ENCODE data around the gene VPS39. TPM values are rescaled to one million over a fixed set of nuclear protein-coding genes. Genes with fewer than 3 reads are reported as not detected.

Gene VPS39
- total RNA-seq, 1 experiment from 2014 or later = 46.9 TPM

DNA sequence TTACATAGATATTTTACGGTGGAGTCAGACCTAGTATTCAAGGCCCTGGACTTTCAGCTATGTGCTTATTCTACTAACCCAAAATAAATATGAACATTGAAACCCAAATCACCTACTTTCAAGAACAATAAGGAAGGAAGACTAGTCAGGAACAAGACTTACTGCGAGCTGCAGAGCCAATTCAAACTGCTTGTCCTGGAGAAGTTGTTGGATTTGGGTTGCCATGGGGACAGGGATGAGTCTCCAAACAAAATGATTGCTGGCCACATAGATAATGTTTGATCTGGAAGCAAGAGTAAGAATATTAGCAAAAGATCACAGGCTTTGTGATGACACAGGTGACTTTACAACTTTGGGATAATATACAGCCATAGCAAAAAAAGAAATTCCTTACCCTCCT is 30.0 kb downstream of the VPS39 start:
- TF ChIP-seq EZH2 (IDR thresholded peaks at IDR 0.05; ENCODE audit: borderline replicate concordance, low read depth, low read length, poor library complexity, severe bottlenecking) = no peak
- TF ChIP-seq, protein P1, sequence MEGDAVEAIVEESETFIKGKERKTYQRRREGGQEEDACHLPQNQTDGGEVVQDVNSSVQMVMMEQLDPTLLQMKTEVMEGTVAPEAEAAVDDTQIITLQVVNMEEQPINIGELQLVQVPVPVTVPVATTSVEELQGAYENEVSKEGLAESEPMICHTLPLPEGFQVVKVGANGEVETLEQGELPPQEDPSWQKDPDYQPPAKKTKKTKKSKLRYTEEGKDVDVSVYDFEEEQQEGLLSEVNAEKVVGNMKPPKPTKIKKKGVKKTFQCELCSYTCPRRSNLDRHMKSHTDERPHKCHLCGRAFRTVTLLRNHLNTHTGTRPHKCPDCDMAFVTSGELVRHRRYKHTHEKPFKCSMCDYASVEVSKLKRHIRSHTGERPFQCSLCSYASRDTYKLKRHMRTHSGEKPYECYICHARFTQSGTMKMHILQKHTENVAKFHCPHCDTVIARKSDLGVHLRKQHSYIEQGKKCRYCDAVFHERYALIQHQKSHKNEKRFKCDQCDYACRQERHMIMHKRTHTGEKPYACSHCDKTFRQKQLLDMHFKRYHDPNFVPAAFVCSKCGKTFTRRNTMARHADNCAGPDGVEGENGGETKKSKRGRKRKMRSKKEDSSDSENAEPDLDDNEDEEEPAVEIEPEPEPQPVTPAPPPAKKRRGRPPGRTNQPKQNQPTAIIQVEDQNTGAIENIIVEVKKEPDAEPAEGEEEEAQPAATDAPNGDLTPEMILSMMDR (conservative IDR thresholded peaks at IDR 0.05; ENCODE audit: low read depth, low read length) = no peak
- Histone ChIP-seq H3K27me3 (replicated peaks; ENCODE audit: insufficient read depth, low read depth, low read length, poor library complexity) (no peaks in the 10 kb centered on the region), H3K36me3 (ENCODE audit: insufficient read depth, low read length, poor library complexity, severe bottlenecking) (peaks cover 30% of the 10 kb centered on the region), H3K4me3 (ENCODE audit: low read depth, low read length, poor library complexity, severe bottlenecking) (no peak overlapping the region), H3K9me3 (ENCODE audit: low read depth, low read length, poor library complexity, severe bottlenecking) (no peaks in the 10 kb centered on the region), H3K27ac (ENCODE audit: low read depth, low read length, poor library complexity, severe bottlenecking) (no peak overlapping the region), H3K4me1 (ENCODE audit: insufficient read depth, low read length, poor library complexity, severe bottlenecking) (no peaks in the 10 kb centered on the region)
- CTCF ChIA-PET = no interaction called here
- no peak for DNase-seq (ENCODE audit: low spot score)
- BruUV-seq (replicated peaks) = no TSS peak
- intact Hi-C loops (cut with micrococcal nuclease; ENCODE audit: unreplicated experiment) = no loop called here
- POLR2A ChIA-PET (ENCODE audit: low non-redundant PET) = no interaction called here

GRCh38 chr15:42175671-42176070 is 32.4 kb downstream of the VPS39 start:
- no peak for TF ChIP-seq EZH2 (IDR thresholded peaks at IDR 0.05; ENCODE audit: borderline replicate concordance, low read depth, low read length, poor library complexity, severe bottlenecking)
- TF ChIP-seq, protein P1 (conservative IDR thresholded peaks at IDR 0.05; ENCODE audit: low read depth, low read length) = no peak
- Histone ChIP-seq H3K36me3 (ENCODE audit: insufficient read depth, low read length, poor library complexity, severe bottlenecking) (peaks cover 27% of the 10 kb centered on the region), H3K27ac (ENCODE audit: low read depth, low read length, poor library complexity, severe bottlenecking) (no peak overlapping the region), H3K27me3 (replicated peaks; ENCODE audit: insufficient read depth, low read depth, low read length, poor library complexity) (no peaks in the 10 kb centered on the region), H3K9me3 (ENCODE audit: low read depth, low read length, poor library complexity, severe bottlenecking) (no peaks in the 10 kb centered on the region), H3K4me3 (ENCODE audit: low read depth, low read length, poor library complexity, severe bottlenecking) (no peak overlapping the region), H3K4me1 (ENCODE audit: insufficient read depth, low read length, poor library complexity, severe bottlenecking) (no peaks in the 10 kb centered on the region)
- POLR2A ChIA-PET (ENCODE audit: low non-redundant PET) = no interaction called here
- DNase-seq (ENCODE audit: low spot score) = no peak
- BruUV-seq (replicated peaks) = no TSS peak
- intact Hi-C loops (cut with micrococcal nuclease; ENCODE audit: unreplicated experiment) = no loop called here
- CTCF ChIA-PET = interaction anchor here (0.7 kb wide), 1 partner anchor 312 kb away, joined by 3 read pairs; no protein-coding TSS in a partner anchor

- intact Hi-C loops (cut with micrococcal nuclease; ENCODE audit: unreplicated experiment) = no loop called here
- no peak for DNase-seq (ENCODE audit: low spot score)
- H3K9me3 ChIP-seq (ENCODE audit: low read depth, low read length, poor library complexity, severe bottlenecking) = no peaks in the 10 kb centered on the region
- no peaks in the 10 kb centered on the region for H3K27me3 ChIP-seq (replicated peaks; ENCODE audit: insufficient read depth, low read depth, low read length, poor library complexity)
- CTCF ChIA-PET = no interaction called here
- H3K4me3 ChIP-seq (ENCODE audit: low read depth, low read length, poor library complexity, severe bottlenecking) = no peak overlapping the region
- H3K4me1 ChIP-seq (ENCODE audit: insufficient read depth, low read length, poor library complexity, severe bottlenecking) = no peaks in the 10 kb centered on the region
- no TSS peak for BruUV-seq (replicated peaks)
- TF ChIP-seq, protein P1 (conservative IDR thresholded peaks at IDR 0.05; ENCODE audit: low read depth, low read length) = no peak
- TF ChIP-seq EZH2 (IDR thresholded peaks at IDR 0.05; ENCODE audit: borderline replicate concordance, low read depth, low read length, poor library complexity, severe bottlenecking) = no peak
- no peak overlapping the region for H3K27ac ChIP-seq (ENCODE audit: low read depth, low read length, poor library complexity, severe bottlenecking)
- peaks cover 27% of the 10 kb centered on the region for H3K36me3 ChIP-seq (ENCODE audit: insufficient read depth, low read length, poor library complexity, severe bottlenecking)
- POLR2A ChIA-PET (ENCODE audit: low non-redundant PET) = no interaction called here
Measured at GRCh38 chr15:42172475-42172874, 35.6 kb downstream of the VPS39 start.
